Gastroesophageal sphincter (tissue), 4 donors: ENCODE measurements around the gene DGKQ. TPM values are rescaled to one million over a fixed set of nuclear protein-coding genes. Genes with fewer than 3 reads are reported as not detected.

Source experiments
- ATAC-seq: fragments of 150-250 bp; one replicate; pipeline ENCODE4 v1.9.1; 2016; ENCODE audit warnings: mild to moderate bottlenecking, moderate library complexity
- H3K27ac ChIP-seq, 4 donors: fragments of 200-600 bp; sonication (generic) in 3 of 4; 1 replicate in 3 of 4; 2 replicates in 1 of 4; pipeline ENCODE4 v1.5.1; 2016 to 2019
- H3K27me3 ChIP-seq: fragments of 200-600 bp; sonication (generic); one replicate; pipeline ENCODE4 v1.5.1; 2019
- H3K36me3 ChIP-seq, 2 donors: fragments of 200-600 bp; sonication (generic); one replicate each; pipeline ENCODE4 v1.5.1; 2019; ENCODE audit warnings: control low read depth in 1 of 2
- H3K4me1 ChIP-seq, 3 donors: fragments of 200-600 bp; sonication (generic); 1 replicate in 2 of 3; 2 replicates in 1 of 3; pipeline ENCODE4 v1.5.1; 2016 to 2019; ENCODE audit warnings: control low read depth in 2 of 3
- H3K4me3 ChIP-seq, 2 donors: fragments of 200-600 bp; sonication (generic); one replicate each; pipeline ENCODE4 v1.5.1; 2019; ENCODE audit warnings: mild to moderate bottlenecking in 1 of 2, moderate library complexity in 1 of 2
- H3K9me3 ChIP-seq, 3 donors: fragments of 200-600 bp; sonication (generic); one replicate each; pipeline ENCODE4 v1.5.1; 2017 to 2019; ENCODE audit warnings: control low read depth in 2 of 3
- CTCF ChIP-seq, 4 experiments: fragments of 200-600 bp in 2 of 4; fragments of 450-650 bp in 2 of 4; sonication (generic) in 1 of 4; IDR thresholded peaks; one replicate each; pipeline ENCODE4 v1.5.1; 2017 to 2019; ENCODE audit warnings: antibody characterized with exemption in 4 of 4, mild to moderate bottlenecking in 2 of 4, moderate library complexity in 2 of 4
- EP300 ChIP-seq: sonication (generic); formaldehyde crosslinking; IDR thresholded peaks from one replicate; pipeline ENCODE4 v1.6.1; 2017; ENCODE audit warnings: antibody characterized with exemption, mild to moderate bottlenecking
- POLR2A ChIP-seq, 2 donors: fragments of 450-650 bp; IDR thresholded peaks; one replicate each; pipeline ENCODE4 v1.6.1; 2017; ENCODE audit warnings: antibody characterized with exemption in 2 of 2, mild to moderate bottlenecking in 2 of 2, moderate library complexity in 1 of 2
- POLR2AphosphoS5 ChIP-seq: sonication (generic); formaldehyde crosslinking; IDR thresholded peaks from one replicate; pipeline ENCODE4 v1.6.1; 2017; ENCODE audit warnings: antibody characterized with exemption
- WGBS, 2 donors: methylation state at CpG; one replicate each; pipeline ENCODE4 v1.1.5; 2018; ENCODE audit warnings: low coverage in 1 of 2; 5-methylcytosine and 5-hydroxymethylcytosine counted together
- total RNA-seq, 4 donors: library from RNA; depleted of rRNA; stranded (reverse); fragments of >200 nt; gene quantifications; one replicate each; pipeline ENCODE4 v1.1.0, GENCODE V29; 2016

The DGKQ gene
- total RNA-seq, 4 donors from 2014 or later = 7.5 to 13.5 (median 9.3) TPM

GRCh38 chr4:955161-955921 is 18.0 kb downstream of the DGKQ start:
- no peak overlapping the region for H3K27ac ChIP-seq
- H3K9me3 ChIP-seq = no peaks in the 10 kb centered on the region
- no peaks in the 10 kb centered on the region for H3K27me3 ChIP-seq
- ATAC-seq = no peak
- H3K36me3 ChIP-seq = peaks cover 0 to 96% of the 10 kb centered on the region in 2 donors
- H3K4me3 ChIP-seq = no peak overlapping the region
- H3K4me1 ChIP-seq = no peaks in the 10 kb centered on the region
- TF ChIP-seq POLR2A (IDR thresholded peaks at IDR 0.05) = no peak
- TF ChIP-seq EP300 = no peak
- TF ChIP-seq CTCF (IDR thresholded peaks at IDR 0.05) = no peak
- WGBS, 2 donors = 86 to 97% methylated on average over 3 to 4 of the region's 33 CpGs

GRCh38 chr4:954211-955020 is 19.0 kb downstream of the DGKQ start:
- H3K27ac ChIP-seq = no peak overlapping the region
- no peak for TF ChIP-seq CTCF (IDR thresholded peaks at IDR 0.05)
- no peak for TF ChIP-seq POLR2AphosphoS5
- no peak for TF ChIP-seq EP300
- no peak for TF ChIP-seq POLR2A (IDR thresholded peaks at IDR 0.05)
- H3K4me3 ChIP-seq = no peak overlapping the region
- H3K9me3 ChIP-seq = no peaks in the 10 kb centered on the region
- no peaks in the 10 kb centered on the region for H3K4me1 ChIP-seq
- H3K36me3 ChIP-seq = peaks cover 0 to 87% of the 10 kb centered on the region in 2 donors
- no peaks in the 10 kb centered on the region for H3K27me3 ChIP-seq
- no peak for ATAC-seq
- 88 to 94% methylated on average over 12 to 16 of the region's 17 CpGs for WGBS, 2 donors

- no peak for ATAC-seq
- Histone ChIP-seq H3K9me3 (no peaks in the 10 kb centered on the region), H3K4me1 (no peaks in the 10 kb centered on the region), H3K27ac (no peak overlapping the region), H3K27me3 (no peaks in the 10 kb centered on the region), H3K4me3 (no peak overlapping the region), H3K36me3 (peaks cover 0 to 78% of the 10 kb centered on the region in 2 donors)
- 93% methylated on average over 3 to 5 of the region's 13 CpGs for WGBS, 2 donors
- TF ChIP-seq CTCF (IDR thresholded peaks at IDR 0.05) (no peak), EP300 (no peak), POLR2AphosphoS5 (no peak), POLR2A (IDR thresholded peaks at IDR 0.05) (no peak)
Observed at GRCh38 chr4:953574-953915, 19.8 kb downstream of the DGKQ start.

GRCh38 chr4:952881-953573 is 20.3 kb downstream of the DGKQ start:
- no peak overlapping the region for H3K27ac ChIP-seq
- 90 to 93% methylated on average over 2 to 10 of the region's 28 CpGs for WGBS, 2 donors
- H3K36me3 ChIP-seq = peaks cover 0 to 73% of the 10 kb centered on the region in 2 donors
- TF ChIP-seq EP300 = no peak
- no peak for TF ChIP-seq POLR2A (IDR thresholded peaks at IDR 0.05)
- TF ChIP-seq CTCF (IDR thresholded peaks at IDR 0.05) = no peak
- TF ChIP-seq POLR2AphosphoS5 = no peak
- H3K27me3 ChIP-seq = no peaks in the 10 kb centered on the region
- no peaks in the 10 kb centered on the region for H3K9me3 ChIP-seq
- H3K4me3 ChIP-seq = no peak overlapping the region
- ATAC-seq = no peak
- H3K4me1 ChIP-seq = no peaks in the 10 kb centered on the region
